ENCODE measurements around the gene ACOX3.

- TF ChIP-seq CTCF (conservative IDR thresholded peaks at IDR 0.05; ENCODE audit: low read length) (no peak), EZH2phosphoT487 (IDR thresholded peaks at IDR 0.05; ENCODE audit: borderline replicate concordance, low read depth, low read length) (no peak)
These were observed 112.1 kb downstream of the ACOX3 start for GRCh38 chr4:8328456-8328855.

All from OCI-LY7 (cell line).